ENCODE measurements around the gene HLF.

Gene HLF

DNA sequence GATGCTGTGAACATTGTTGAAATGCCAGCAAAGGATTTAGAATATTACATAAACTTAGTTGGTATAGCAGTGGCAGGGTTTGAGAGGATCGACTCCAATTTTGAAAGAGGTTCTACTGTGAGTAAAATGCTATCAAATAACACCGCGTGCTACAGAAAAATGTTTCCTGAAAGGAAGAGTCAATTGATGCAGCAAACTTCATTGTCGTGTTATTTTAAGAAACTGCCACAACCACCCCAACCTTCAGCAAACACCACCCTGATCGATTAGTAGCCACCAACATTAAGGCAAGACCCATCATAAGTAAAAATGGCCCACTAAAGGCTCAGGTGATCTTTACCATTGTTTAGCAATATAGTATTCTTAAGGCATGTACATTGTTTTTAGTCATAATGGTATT, 27.3 kb downstream of the HLF start:
- no peak for DNase-seq (ENCODE audit: low read depth)

DNA sequence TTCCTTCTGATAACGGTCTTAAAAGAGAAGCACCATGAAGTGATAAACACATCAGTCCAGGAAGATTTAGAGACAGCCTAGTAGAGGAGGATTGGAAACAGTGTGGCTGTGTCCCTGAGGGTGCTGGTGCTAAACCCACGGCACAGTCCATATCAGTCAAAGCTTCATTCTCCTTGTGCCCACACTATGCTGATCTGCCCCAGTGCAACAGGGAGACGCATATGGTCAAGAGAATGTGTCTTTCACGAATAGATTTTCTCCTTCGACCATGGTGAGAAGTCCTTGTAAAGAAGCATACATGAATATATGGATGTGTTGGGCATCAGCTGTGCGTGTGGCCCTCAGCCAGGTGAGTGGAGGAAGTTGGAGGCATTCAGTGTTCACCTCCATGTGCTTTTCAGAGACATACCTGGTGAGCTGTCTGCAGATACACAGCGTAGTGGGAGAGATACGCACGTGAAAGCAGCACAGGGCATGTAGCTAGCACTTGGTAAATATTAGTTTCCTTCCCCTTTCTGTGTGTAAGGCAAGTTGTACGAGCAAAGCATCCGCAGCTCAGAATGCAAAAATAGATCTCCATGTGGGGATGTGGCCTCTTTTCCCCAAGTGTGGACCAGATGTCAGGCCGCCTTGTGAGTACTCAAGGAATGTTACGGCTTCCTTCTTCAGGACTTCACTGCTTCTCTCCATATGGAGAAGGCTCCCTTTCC, 29.4 kb downstream of the HLF start:
- no peak for DNase-seq (ENCODE audit: low read depth)

DNA sequence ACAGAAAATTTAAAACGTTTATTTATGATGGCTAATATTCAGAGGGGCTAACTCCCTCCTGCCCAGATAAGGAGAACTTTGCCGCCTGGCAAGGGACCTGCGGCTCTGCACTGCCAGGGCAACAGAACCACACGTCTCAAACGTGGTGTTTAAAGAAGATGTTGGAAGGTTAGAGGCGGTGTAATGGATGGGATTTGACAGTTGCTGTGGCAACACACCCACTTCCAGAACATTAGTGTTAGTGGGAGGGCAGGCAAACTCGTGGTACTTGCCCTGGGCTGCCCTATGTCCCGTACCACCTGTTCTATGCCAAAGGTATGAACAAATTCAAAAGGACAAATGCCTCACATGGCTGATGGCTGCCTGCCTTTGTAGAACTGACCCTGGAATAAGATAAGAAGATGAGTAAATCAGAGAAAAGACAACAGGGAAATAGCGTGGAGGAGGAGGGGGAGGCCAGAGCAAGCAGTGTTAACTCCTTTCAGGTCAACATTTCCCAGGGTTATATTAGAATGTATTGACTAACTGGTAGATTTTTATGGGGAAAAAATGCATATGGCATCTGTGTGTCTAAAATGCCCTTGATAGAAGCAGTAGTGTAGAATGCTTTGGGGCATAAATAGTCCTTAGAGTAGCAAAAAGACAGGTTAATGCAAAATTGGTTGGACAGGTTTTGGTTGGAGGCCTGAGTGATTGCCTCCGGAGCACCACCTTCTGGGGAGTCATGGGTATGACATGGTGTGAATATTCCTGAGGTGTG, 30.8 kb downstream of the HLF start:
- DNase-seq (ENCODE audit: low read depth) = peak; percentile 40

DNA sequence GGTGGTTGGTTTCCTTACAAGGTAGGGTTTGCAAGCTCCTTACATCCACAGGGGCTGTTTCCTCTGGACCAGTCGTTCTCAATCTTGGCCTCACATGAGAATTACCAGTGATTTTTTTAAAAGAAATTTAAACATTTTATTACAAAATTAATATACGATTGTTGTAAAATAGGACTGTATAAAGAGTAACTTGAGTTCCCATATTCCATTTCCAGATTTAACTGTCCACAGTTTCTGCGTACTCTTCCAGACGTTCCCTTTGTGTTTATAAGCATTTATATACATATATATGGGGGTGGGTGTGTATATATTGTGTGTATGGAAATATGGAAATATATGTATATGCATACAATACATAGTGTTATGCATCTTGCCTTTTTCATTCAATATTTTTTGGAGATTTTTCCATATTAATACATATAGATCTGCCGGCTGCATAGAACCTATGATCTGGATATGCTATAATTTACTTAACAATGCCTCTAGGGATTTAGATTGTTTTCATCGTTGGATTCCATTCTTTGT, 31.5 kb downstream of the HLF start:
- no peak for DNase-seq (ENCODE audit: low read depth)

DNA sequence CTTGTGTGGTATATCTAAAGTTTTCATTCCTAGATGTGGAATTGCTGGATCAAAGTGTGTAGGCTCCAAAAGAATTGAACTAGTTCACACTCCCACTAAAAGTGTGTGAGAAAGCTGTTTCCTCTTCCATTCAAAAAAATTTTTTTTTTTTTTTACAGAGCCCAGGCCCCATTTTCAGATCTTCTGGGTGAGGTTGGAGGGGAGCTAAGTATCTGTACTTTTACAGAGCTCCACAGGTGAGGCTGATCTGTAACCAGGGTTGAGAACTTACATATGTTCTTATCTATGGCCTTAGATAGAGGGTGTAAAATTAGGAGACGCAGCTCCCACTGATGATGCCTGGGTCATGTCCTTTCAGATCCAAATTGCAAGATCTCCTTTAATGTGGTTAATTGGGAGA, 31.9 kb downstream of the HLF start:
- DNase-seq (ENCODE audit: low read depth) = no peak

DNA sequence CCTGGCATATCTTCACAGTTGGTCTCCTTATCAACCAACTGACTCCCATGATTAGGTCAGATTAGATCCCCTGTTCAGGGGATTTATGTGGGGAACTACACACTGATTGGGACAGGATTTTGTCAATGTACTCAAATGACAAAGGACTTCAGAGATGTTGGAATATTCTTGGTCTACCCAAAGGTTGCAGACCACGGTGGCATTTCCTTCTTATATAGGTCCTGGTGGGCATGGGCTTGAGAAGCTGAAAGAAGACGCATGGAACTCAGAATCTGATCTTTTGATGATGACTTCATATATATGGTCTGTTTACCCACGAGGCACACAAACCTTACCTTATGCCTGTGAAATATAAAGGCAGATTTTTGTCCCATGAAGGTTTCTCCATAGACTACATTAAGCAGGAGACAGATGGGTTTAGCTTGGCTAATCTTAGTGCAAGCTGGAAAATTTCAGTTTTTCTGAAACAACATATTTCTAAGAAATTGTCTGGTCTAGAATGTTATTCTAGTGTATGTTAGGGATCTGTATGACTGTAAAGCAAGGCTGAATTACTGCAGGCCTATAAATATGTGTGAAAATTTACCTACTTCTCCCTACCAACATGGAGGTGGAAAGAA, 33.5 kb downstream of the HLF start:
- no peak for DNase-seq (ENCODE audit: low read depth)

DNA sequence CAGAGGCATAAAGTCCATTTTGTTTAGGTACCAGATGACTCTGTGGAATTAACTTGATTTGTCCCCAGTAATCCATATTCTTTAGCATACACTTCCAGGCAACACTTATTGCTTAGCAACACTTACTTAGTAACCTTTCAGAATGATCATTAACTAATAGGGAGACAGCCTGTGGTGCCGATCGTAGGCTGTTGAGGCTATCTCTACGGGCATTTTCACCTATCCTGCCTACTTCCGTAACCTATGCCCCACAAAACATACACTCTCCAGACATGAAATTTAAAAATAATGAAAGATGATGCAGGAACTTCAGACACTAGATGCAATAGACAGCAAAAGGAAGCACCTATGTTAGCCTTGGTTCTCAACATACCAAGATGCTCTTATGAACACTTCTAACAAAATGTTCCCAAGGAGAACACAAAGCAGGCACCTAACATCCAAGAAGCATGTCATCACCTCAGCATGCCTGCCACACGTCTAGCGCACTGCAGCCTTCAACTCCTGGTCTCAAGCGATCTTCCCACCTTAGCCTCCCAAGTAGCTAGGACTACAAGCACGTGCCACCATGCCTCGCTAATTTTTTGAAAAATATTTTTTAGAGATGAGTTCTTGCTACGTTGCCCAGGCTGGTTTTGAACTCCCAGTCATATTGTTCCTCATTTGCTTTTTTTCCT, 34.5 kb downstream of the HLF start:
- no peak for DNase-seq (ENCODE audit: low read depth)

DNA sequence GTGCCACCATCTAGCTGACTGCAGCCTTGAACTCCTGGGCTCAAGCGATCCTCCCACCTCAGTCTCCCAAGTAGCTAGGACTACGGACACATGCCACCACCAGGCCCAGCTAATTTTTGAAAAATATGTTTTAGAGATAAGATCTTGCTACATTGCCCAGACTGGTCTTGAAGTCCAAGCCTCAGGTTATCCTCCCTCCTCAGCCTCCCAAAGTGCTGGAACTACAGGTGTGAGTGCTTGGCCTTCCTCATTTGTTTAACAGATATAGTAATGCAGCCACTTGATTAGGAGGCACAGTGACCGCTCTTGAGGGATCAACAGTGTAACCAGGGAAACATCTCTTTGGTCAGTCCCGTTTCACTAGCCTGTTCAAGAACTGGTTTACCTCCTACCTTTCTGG, 35.1 kb downstream of the HLF start:
- no peak for DNase-seq (ENCODE audit: low read depth)

DNA sequence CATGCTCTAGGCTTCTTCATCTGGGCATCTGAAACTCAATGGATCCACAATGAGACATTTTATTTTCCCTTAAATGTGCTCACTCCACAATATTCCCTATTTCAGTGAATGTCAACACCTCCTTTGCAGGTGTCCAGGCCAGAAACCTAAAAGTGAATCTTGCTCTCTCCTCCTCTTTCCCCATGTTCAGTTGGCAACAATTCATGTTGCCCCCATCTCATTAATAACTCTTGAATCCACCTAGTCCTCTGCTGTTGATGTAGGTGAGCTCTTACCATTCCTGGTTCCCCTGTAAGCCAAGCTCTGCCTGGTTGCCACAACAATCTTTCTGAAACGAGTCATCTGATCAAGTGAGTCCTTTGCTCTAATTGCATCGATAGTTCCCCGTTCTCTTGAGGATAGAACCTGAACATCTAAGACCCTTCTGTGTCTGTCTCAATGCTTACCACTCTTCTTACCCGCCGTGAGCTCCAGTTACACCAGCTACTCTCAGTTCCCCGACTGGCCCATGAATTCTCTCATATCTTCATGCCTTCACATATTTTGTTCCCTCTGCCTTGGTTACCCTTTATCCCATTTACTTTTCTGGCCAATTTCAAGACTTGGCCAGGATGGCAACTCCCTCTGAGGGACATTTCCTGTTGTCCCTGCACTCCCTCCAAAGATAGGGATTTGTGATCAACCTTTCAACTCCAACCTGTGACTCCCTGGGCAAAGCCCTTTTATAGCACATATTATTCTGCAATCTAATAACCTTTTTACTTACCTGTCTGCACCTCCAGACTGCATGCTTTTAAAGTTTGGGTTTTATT, 35.9 kb downstream of the HLF start:
- no peak for DNase-seq (ENCODE audit: low read depth)

DNA sequence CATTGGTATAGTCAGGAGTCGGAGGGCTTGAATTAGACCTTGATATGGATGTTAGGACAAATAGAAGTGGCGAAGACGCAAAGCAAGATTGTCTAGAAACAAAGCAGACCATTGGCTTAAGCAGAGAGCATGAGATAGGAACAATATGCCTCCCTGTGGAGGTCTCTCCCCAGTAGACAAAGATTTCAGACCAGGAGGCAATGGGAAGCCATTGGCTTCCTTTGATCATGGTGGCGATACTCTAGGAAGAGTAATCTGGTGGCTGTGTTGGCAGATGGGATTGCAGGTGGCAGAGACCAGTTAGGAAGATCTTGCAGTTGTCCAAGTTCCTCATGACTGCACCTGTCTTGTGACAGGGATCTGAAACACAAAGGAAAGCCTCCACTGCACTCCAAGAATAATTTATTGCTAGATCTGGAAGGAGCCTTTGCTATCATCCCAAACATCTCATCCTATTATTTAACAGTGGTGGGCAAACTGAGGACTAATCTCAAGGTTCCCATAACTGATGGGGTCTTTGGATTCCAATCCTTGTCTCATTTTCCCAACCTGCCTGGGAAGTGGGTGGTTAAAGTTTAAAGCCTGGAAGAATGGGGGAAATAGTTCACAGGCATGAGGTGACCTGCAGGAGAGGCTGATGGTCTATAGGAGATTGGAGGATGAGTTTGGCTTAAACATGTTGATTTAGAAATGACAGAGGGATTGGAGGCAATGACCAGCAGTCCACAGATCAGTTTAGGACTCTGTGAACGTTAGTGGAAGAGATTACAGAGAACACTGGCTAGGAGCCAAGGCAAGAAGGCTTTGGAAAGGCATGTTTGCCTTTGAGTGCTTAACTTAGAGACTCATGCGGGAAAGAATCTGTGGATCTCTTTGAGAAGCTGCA, 37.0 kb downstream of the HLF start:
- DNase-seq (ENCODE audit: low read depth) = peak; percentile 52

DNA sequence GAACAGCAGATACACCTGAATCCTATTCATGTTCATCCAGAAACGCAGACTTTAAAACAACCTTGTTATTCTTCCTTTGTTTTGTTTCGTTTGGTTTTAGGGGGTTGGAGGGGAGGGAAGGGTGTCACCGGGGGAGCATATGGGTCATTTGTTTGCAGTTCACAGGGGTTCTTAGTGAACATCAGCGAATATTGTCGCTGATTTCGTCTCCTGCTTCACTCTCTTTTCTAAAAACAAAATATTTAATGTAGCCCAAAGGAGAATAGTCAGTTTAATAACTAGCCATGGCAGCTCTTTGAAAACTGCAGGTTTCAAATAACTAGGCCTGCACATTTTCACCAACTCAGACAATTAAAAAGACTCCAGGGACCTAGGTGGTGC, 37.6 kb downstream of the HLF start:
- no peak for DNase-seq (ENCODE audit: low read depth)

DNA sequence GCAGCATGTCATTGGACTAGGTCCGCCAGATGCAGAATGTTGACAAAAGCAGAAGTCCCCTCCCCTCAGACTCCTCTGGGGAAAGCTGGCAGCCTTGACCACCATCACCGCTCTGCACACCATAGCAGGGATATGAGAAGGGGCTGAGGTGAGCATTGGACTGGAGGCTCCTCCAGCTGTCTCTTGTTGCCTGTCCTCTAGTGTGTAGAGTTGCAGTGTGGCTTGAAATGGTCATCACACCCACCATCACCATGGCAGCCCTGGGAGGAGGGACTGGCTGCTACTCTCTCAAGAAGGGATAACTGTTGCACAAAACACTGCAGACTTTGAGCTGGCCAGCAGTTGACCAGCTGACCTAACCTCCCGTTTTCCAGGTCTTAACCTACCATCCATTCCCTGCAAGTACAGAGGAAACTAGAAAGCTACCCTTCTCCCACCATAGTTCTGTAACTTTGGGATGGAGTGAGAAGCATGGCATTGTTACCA, 38.3 kb downstream of the HLF start:
- no peak for DNase-seq (ENCODE audit: low read depth)

DNA sequence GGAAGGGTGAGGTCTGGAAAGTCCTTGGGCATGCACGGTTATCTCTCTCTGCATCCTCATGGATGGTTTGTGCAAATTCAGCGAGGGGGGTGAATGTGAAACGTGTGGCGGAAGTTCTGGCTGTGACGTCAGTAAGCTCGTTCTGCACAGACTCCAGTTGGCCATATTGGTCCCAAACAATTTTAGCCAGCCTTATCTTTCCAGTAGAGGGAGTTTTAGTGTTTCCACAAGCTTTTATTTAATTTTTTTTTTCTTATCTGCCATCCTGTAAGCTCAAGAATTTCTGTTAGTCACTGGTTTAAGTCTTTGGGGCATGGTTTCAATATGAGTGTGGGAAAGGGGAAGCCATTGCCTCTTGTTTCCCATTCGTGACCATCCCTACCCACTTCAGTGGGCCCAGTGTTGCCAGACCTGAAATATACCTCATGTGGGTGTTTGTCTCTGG, 39.0 kb downstream of the HLF start:
- peak; percentile 60 for DNase-seq (ENCODE audit: low read depth)

DNA sequence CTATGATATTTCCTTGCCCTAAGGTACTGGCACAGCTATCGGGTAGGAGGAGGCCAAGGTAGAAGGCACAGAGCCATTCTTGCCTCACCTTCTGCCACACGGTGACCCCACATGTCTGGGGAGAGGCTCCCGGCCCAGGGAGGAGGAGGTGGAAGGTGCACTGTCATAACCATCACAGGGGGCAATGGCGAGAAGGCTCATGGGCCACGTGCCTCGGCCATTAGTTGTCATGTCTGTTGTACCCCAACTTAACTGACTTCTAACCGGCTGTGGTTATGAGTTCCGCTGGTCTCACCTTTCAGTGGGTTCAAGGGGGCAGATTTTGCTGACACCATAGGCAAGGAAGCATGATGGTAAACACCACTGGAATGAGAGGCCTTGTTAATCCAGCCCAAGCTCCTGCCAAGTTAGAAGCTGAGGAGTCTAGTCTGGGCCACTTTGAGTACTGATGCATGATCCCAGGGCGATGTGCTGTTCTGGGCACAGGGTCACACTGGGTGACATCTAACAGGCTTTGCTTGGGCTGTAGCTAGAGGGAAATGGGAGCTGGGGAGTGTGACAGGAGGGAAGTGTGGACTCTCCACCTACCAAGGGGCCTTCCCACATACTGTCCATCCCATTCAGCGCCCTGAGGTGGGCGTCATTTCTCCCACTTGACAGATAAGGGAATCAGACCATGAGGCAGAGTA, 39.6 kb downstream of the HLF start:
- DNase-seq (ENCODE audit: low read depth) = peak; percentile 74

DNA sequence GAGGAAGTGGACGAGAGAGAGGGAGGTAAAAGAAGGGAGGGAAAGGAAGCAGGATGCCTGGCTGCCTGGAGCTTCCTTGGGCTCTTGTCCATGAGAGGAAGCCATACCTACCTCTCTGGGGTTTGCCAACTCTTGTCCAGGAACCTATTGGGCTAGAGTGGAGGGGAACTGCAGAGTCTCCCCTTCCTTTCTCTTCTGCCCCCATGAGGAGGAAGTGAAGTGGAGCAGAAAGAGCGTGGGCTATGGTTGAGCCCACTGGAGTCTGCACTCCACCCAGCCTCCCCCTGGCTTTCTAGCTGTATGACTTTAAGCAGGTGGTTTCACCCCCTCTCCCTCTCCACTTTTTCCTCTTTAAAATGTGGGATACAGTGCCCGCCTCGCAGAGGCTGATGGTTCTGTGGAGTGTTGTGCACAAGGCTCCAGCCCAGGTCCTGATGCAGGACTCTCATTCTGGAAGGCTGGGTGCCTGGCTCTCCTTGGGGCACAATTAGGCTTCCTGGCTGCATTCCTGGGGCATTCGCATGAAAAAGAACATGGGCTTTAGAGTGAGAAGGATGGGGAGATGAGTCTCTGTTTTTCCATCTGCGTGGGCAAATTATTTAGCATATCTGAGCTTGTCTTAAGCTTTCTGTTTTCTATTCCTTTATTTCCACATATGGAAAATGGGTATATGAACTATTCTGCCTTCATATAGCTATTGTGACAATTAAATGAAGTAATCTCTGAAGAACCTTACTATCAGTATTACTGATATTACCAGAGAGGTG, 40.7 kb downstream of the HLF start:
- no peak for DNase-seq (ENCODE audit: low read depth)

DNA sequence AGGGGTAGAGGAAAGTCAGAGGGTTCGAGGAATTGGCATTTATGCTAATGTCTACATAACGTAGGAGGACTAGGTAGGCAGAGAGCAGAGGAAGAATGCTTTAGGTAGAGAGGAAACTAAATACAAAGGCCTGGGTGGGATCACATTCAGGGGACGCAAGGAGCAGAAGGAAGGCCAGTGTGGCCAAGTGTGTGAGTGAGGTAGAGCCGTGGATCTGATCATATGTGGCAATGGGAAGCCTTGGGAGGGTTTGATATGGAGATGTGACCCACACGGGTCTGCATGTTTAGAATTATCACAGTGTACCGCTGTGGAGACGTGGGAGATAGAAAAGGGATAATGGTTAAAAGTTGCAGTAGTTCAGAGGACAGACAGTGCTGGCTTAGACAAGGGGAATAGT, 43.1 kb downstream of the HLF start:
- no peak for DNase-seq (ENCODE audit: low read depth)

DNA sequence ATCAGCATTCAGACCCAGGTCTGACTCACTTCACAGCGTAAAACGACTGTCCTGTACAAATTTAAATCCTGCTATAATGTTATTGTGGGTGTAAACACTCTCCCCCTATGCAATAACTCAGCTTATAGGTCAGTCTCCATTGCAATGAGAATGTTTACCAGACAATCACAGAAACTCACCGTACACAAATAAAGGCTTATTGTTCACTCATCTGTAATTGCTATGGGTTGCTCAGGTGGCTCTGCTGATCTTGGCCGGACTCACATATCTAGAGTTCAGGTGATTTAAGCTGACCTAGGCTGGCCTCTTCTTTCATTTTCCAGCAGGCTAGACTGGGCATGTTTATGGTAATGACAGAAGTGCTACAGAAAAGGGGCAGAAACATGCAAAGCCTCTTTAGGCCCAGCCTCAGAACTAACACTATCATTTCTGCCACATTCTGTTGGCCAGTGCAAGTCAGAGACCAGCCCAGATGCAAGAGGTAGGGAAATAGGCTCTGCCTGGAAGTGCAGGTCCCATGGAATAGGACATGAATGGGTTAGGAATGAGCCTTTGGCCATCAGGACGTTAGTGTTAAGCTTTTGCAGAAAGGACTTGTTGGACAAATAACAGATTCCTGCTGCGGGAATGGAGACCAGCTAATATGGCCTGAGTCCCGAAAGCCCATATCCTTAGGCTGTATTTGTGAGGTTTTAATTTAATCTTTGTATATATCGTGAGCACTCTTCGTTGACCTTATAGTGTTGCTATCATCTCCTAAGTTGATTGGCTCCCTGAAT, 44.0 kb downstream of the HLF start:
- DNase-seq (ENCODE audit: low read depth) = no peak

DNA sequence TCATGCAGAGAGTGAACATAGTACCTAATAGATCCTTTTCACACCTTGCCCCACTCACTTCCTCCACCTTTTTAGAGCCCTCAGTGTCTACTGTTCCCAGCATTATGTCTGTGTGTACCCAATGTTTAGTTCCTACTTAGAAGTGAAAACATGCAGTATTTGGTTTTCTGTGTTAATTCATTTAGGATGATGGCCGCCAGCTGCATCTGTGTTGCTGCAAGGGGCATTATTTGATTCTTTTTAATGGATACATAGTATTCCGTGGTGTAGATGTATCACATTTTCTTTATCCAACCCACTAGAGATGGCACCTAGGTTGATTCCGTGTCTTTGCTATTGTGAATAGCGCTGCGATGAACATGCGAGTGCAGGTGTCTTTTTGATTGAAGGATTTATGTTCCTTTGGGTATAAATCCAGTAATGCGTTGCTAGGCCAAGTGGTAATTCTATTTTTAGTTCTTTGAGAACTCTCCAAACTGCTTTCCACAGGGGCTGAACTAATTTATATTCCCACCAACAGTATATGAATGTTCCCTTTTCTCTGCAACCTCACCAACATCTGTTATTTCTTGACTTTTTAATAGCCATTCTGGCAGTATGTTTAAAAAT, 47.1 kb downstream of the HLF start:
- DNase-seq (ENCODE audit: low read depth) = no peak
